ENCODE measurements around the gene LEFTY1. TPM values are rescaled to one million over a fixed set of nuclear protein-coding genes. Genes with fewer than 3 reads are reported as not detected.
A peak's percentile ranks its signal among the peaks of the same experiment; 100 is the strongest.
"Not testable (repeated sequence)": the region's sequence is repeated elsewhere in the genome, so short reads cannot be mapped to it uniquely, and the experiment has no call there.

LEFTY1 gene
- total RNA-seq, 2 experiments from 2014 or later: 0.09 to 1.0 TPM

DNA sequence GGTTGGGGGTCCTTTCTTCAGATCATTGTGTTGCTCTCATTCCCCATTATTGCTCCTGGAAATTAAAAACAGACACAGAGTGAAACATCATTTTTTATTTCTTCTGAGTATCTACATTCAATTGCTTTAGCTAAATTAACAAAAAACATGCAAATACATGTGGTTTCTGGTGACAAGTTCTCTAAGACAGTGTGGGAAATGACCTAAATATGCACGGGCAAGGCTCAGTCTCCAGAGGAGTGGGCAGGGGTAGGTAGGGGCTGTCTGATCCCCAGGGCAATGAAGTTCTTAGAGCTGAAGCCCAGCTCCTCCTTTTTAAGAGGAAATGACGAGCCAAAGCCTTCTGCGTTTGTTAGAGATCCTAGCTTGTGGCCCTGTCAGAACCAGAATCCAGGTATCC, 47.6 kb upstream of the LEFTY1 start:
- DNase-seq (ENCODE audit: low spot score): no peak
- BruUV-seq (replicated peaks): no TSS peak
- no peaks in the 10 kb centered on the region for H4K20me1 ChIP-seq (ENCODE audit: insufficient read depth, low read length)
- intact Hi-C loops (cut with micrococcal nuclease; ENCODE audit: unreplicated experiment): no loop called here
- H3K4me2 ChIP-seq (ENCODE audit: low read length): peak overlapping the region; percentile 58
- H2AFZ ChIP-seq (ENCODE audit: low read length): peak overlapping the region; percentile 88
- ChIA-PET POLR2A (interaction anchor here (0.6 to 4.6 kb wide), 7 partner anchors 9 to 370 kb away, joined by 3 to 56 read pairs (median 9); partner anchors contain the start of genes PYCR2 and TMEM63A), CTCF (ENCODE audit: unreplicated experiment) (interaction anchor here (1.0 to 1.3 kb wide), 3 partner anchors 8 to 39 kb away, joined by 3 read pairs; no protein-coding TSS in a partner anchor)
- peaks cover 40% of the 10 kb centered on the region for H3K4me1 ChIP-seq (ENCODE audit: insufficient read depth, low read length, poor library complexity, severe bottlenecking)
- H3K79me2 ChIP-seq (ENCODE audit: insufficient read depth, low read depth, low read length): no peaks in the 10 kb centered on the region
- no peak overlapping the region for H3K4me3 ChIP-seq (ENCODE audit: low read depth, low read length, poor library complexity, severe bottlenecking)
- H3K9me2 ChIP-seq (ENCODE audit: insufficient read depth, low read length): no peaks in the 10 kb centered on the region
- H3K27ac ChIP-seq (ENCODE audit: low read depth, low read length, poor library complexity, severe bottlenecking): peak overlapping the region; percentile 52
- no peak for TF ChIP-seq EZH2phosphoT487 (IDR thresholded peaks at IDR 0.05; ENCODE audit: borderline replicate concordance, low read depth, low read length)
- TF ChIP-seq, protein P1, sequence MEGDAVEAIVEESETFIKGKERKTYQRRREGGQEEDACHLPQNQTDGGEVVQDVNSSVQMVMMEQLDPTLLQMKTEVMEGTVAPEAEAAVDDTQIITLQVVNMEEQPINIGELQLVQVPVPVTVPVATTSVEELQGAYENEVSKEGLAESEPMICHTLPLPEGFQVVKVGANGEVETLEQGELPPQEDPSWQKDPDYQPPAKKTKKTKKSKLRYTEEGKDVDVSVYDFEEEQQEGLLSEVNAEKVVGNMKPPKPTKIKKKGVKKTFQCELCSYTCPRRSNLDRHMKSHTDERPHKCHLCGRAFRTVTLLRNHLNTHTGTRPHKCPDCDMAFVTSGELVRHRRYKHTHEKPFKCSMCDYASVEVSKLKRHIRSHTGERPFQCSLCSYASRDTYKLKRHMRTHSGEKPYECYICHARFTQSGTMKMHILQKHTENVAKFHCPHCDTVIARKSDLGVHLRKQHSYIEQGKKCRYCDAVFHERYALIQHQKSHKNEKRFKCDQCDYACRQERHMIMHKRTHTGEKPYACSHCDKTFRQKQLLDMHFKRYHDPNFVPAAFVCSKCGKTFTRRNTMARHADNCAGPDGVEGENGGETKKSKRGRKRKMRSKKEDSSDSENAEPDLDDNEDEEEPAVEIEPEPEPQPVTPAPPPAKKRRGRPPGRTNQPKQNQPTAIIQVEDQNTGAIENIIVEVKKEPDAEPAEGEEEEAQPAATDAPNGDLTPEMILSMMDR (conservative IDR thresholded peaks at IDR 0.05; ENCODE audit: low read length): no peak
- H3K9me3 ChIP-seq (ENCODE audit: low read length): no peaks in the 10 kb centered on the region
- no peaks in the 10 kb centered on the region for H3K36me3 ChIP-seq (ENCODE audit: insufficient read depth, low read length)

GRCh38 chr1:225936086-225936485, 47.1 kb upstream of the LEFTY1 start:
- DNase-seq (ENCODE audit: low spot score); H3K4me3 ChIP-seq (ENCODE audit: low read depth, low read length, poor library complexity, severe bottlenecking); BruUV-seq (replicated peaks); H4K20me1 ChIP-seq (ENCODE audit: insufficient read depth, low read length); intact Hi-C loops (cut with micrococcal nuclease; ENCODE audit: unreplicated experiment); H3K36me3 ChIP-seq (ENCODE audit: insufficient read depth, low read length); H3K9me2 ChIP-seq (ENCODE audit: insufficient read depth, low read length); H3K79me2 ChIP-seq (ENCODE audit: insufficient read depth, low read depth, low read length); H3K9me3 ChIP-seq (ENCODE audit: low read length): not testable (repeated sequence)
- Histone ChIP-seq H3K27ac (ENCODE audit: low read depth, low read length, poor library complexity, severe bottlenecking) (peak overlapping the region; percentile 52), H3K4me1 (ENCODE audit: insufficient read depth, low read length, poor library complexity, severe bottlenecking) (peaks cover 40% of the 10 kb centered on the region), H3K4me2 (ENCODE audit: low read length) (peak overlapping the region; percentile 58), H2AFZ (ENCODE audit: low read length) (peak overlapping the region; percentile 88; the same call in 1 of the 2 replicates)
- CTCF ChIA-PET (ENCODE audit: unreplicated experiment): interaction anchor here (1.0 to 1.3 kb wide), 3 partner anchors 8 to 39 kb away, joined by 3 read pairs; no protein-coding TSS in a partner anchor
- POLR2A ChIA-PET: interaction anchor here (0.6 to 4.6 kb wide), 5 partner anchors 10 to 1758 kb away, joined by 3 to 56 read pairs (median 4); partner anchors contain the start of gene PYCR2

DNA sequence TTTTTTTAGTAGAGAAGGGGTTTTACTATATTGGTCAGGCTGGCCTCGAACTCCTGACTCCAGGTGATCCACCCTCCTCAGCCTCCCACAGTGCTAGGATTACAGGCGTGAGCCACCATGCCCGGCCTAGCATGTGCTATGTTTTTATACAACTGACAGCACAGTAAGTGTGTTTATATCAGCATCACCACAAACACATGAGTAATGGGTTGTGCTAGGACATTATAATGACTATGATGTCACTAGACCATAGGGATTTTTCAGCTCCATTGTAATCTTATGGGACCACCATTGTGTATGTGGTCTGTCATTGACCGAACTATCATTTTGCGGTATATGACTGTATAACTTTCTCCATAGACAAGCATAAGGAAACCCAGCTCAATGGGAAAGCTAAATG, 45.8 kb upstream of the LEFTY1 start:
- Histone ChIP-seq H3K4me2 (ENCODE audit: low read length) (no peak overlapping the region), H3K9me3 (ENCODE audit: low read length) (no peaks in the 10 kb centered on the region), H3K9me2 (ENCODE audit: insufficient read depth, low read length) (no peaks in the 10 kb centered on the region), H4K20me1 (ENCODE audit: insufficient read depth, low read length) (no peaks in the 10 kb centered on the region), H3K36me3 (ENCODE audit: insufficient read depth, low read length) (no peaks in the 10 kb centered on the region), H3K4me3 (ENCODE audit: low read depth, low read length, poor library complexity, severe bottlenecking) (no peak overlapping the region), H2AFZ (ENCODE audit: low read length) (no peak overlapping the region), H3K27ac (ENCODE audit: low read depth, low read length, poor library complexity, severe bottlenecking) (no peak overlapping the region), H3K4me1 (ENCODE audit: insufficient read depth, low read length, poor library complexity, severe bottlenecking) (peaks cover 32% of the 10 kb centered on the region), H3K79me2 (ENCODE audit: insufficient read depth, low read depth, low read length) (no peaks in the 10 kb centered on the region)
- POLR2A ChIA-PET: interaction anchor here (0.5 to 4.6 kb wide), 3 partner anchors 11 to 52 kb away, joined by 3 to 56 read pairs (median 4); partner anchors contain the start of gene PYCR2
- CTCF ChIA-PET (ENCODE audit: unreplicated experiment): interaction anchor here (1.0 kb wide), 1 partner anchor 10 kb away, joined by 4 read pairs; no protein-coding TSS in a partner anchor
- no TSS peak for BruUV-seq (replicated peaks)
- no peak for DNase-seq (ENCODE audit: low spot score)
- intact Hi-C loops (cut with micrococcal nuclease; ENCODE audit: unreplicated experiment): no loop called here
- TF ChIP-seq, protein P1 (conservative IDR thresholded peaks at IDR 0.05; ENCODE audit: low read length): no peak
- no peak for TF ChIP-seq EZH2phosphoT487 (IDR thresholded peaks at IDR 0.05; ENCODE audit: borderline replicate concordance, low read depth, low read length)

All from OCI-LY7 (cell line).